Right hindlimb (tissue), 1 donor: Measurements from ENCODE around the gene CRACDL.

Source experiments
- DNase-seq: peaks from one replicate; pipeline ENCODE4 v3.0.0-alpha.2; 2018

CRACDL gene

DNA sequence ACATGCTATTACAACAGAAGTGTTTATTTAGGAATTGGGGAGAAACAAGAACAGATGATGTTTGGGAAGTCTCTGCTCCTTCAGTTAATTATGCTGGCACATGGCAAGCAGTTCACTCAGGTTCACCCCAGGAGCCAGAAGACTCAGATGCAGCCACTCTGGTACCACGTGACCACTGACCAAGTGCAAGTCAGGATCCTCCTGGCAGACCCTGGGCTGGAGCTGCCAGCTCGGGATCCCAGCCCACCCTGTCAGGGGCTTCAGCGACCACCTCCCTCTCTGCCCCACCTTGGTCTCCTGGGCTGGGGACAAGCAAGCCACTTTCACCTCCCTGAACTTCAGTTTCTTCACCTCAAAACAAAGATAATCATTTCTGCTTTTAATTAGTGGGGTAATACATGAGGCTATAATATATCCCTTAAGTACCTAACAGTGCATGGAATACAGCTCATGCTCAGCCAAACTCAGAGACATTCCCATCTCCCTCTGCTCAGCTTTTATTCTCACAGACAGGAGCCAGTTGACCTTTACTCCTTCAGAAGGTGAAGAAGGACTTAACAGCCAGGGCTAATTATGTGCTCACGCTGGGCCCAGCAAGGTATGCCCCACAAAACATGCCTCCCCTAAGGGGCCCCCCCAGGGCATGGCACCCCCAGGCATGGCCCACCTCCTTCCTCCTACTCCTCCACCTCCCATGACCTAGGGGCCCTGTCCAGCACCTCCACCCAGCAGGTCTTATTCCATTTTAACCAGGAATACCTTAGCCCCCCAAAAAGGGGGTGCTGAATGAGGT lies 11.8 kb downstream of the CRACDL start:
- DNase-seq: no peak

DNA sequence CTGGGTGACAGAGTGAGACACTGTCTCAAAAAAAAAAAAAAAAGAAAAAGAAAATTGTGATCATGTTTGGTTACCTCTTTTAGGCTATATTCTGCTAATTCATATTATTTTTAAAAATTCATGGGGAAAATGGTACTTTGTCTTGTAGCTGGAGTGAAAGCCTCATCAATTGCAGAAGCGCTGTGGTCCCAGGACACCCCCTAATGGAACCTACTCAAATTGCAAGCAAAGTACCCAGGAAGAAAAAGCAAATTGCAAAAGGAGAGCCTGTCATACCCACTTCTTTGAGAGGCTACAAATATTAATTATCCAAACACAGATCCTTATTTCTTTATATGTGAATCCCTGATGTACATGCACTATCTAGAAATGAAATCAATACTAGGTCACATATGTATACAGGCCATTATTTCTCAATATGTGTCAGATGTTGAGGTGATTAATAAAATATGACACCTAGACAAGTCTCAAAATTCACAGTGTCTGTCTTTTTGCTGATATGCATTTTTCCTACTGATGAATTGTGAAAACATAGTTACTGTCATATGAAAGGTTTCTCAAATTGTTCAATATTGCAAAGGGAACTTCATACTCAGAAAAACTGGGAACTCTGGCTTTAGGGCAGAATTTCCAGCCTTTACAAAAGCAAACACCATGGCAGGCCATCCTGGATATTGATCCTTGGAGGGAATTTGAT lies 12.6 kb downstream of the CRACDL start:
- DNase-seq: no peak

DNA sequence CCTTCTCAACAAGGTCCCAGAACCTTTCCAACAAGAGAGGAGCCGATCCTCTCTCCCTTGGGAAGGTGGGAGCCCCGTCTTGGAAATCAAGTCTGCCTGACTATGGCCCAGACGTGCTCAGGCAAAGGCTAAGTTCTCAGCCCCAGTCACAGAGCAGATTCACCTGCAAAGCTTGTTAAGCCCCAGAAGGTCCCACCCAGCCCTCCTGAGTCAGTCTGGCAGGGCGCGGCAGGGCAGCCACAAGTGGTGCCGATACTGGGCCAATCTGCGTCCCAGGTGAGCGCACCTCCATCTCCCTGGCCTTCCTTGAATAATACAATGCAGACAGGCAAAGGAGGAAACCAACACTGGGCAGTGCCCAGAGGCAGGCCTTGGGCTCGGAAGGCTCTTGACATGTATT lies 15.0 kb downstream of the CRACDL start:
- DNase-seq: no peak

DNA sequence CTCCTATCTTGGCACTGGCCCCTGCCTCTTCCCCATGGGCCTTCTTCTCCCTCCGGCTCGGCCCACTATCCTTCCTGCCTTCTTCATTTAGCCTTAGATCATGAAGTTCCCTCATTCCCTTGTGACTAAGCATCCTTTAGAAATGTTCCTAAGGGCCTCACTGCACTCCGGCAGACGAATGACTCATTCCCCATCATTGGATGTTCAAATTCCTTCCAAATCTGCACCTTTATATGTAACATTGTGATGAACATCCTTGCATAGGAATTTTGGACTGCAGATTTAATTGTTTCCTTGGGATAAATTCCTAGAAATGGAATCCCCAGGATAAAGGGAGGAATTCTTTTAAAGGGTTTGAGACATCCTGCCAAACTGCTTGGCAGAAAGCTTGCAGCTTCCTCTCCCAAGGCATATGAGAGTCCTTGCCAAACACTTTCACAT lies 19.0 kb downstream of the CRACDL start:
- DNase-seq: no peak

DNA sequence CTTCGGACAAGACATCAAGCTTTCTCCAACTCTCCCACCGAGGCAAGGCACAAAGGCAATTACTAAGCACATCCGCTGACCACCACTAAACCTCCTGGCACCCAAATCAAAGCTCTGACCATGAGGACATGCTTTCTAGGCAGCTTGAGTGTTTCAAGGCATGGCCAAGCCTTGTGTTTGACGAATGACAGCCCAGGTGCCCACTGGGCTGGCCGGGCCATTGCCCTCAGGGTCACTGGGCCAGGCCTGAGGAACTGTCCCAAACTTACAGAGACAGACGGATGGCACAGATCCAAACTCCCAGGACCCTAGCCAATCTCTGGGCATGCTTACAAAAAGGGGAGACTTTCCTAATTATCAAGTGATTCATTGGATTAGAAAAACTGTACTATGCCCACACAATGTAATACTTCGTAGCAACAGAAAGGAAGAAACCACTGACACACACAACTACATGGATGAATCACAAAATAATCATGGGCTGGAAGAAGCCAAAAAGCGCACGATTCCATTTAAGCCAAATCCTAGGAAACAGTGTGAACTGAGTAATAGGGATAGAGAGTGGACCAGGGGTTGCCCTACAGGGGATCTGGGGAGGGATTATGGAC lies 20.2 kb downstream of the CRACDL start:
- DNase-seq: no peak

GRCh38 chr2:98914713-98915580 lies 21.1 kb downstream of the CRACDL start:
- DNase-seq: no peak

- DNase-seq: peak; percentile 30
Measured at GRCh38 chr2:98913916-98914712, 21.9 kb downstream of the CRACDL start.

DNA sequence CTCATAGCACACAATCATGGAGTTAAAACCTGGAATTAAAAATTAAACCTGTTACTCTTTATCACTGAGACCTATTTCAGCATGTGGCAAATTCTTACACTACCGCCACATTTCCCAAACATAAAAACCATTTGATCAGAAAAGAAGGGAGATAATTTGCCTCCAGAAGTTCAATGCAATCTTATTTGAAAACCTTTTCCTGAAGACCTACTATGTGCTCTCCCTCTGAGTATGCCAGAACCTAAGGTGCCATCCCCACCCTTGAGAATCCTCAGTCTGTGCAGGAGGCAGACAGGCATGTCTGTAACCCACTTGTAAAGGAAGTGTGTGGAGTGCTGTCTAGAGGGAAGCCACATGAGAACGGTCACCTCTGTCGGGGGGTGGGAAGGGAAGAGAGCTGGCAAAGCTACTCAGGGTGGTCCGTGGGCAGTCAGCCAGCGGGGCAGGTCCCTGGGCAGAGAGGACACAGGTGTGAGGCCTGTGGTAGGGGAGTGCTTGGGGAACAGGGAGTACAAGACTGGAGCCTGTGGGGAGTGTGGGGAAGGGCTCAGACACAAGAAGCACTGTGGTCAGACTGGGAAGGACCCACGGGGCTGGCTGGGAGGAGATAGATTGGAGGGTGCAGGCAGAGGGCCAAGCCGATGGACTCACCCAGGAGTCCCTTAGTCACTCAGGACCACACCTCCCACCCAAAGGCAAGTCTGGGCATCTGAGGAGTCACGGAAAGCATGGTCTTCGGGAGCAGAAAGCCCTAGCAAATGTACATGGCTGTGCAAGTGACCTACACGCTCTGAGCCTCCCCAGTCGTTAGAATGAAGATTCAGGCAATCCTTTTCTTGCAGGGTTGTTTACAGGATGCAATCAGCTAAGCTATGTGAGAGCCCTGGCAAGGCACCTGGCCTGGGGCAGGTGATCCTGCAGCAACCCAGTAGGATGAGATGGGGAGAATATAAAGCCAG lies 22.8 kb downstream of the CRACDL start:
- DNase-seq: no peak

- DNase-seq: peak; percentile 72
Measured at GRCh38 chr2:98912221-98912851, 23.7 kb downstream of the CRACDL start.

DNA sequence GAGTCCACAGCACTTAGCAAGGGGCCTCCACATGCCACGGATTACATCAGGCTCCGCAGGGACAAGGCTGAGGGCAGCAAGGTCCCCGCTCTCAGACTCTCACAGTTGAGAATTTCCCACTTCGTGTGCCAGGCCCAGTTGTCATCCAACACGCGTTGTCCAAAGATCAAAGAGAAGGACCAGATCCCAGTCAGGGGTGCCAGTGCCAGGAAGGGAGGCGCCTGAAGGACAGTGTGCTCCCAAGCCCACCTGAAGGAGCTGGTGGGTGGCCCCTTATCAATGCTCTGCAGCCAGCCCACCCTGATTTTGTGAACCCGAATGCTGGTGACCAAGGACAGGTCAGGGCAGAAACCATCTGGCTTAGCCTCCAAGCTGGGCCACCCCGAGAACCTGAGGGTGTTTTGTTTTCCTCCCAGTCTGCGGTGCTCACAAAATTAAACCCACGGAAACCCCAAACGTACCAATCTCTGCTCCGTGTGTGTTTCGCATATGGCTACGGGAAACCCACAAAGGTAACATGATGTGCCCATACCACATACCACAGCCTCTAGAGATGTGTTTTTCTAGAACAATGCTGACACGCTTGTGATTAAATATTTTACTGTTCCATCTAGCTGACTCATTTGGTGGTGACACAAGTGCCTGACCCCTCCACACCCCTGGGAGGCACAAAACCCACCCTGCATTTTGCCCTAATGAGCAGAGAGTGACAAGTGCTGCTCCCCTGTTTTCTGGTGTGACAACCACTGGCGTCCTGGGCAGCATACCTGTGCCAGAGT lies 24.5 kb downstream of the CRACDL start:
- no peak for DNase-seq

GRCh38 chr2:98911126-98911375 lies 25.0 kb downstream of the CRACDL start:
- DNase-seq: no peak

DNA sequence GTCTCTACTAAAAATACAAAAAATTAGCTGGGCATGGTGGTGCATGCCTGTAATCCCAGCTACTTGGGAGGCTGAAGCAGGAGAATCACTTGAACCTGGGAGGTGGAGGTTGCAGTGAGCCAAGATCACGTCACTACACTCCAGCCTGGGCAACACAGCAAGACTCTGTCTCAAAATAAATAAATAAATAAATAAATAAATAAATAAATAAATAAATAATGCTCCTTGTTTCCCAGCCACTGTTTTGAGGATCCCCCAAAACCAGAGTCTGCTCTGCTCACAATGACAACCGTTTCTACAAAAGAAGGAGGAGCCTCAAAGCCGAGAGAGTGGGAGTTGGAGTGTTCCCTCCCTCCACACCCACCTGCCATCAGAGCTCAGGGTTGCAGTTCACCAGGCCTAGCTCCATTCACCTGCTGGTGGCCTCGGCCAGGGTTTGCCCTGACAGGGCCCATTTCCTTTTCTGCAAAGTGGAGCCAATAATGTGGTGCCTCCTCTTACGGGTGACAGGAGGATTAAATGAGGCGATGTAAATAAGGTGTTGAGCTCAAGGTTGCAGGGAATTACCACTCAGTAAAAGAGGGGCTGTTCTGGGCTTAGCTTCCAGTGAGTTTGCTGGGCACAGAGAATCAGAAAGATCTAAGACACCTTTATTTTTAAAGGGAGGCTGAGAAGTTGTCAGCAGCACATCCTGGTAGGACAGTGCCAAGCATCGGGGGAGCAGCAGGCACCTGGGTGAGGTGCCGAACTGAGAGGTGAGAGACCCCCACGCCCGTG lies 25.5 kb downstream of the CRACDL start:
- DNase-seq: no peak

DNA sequence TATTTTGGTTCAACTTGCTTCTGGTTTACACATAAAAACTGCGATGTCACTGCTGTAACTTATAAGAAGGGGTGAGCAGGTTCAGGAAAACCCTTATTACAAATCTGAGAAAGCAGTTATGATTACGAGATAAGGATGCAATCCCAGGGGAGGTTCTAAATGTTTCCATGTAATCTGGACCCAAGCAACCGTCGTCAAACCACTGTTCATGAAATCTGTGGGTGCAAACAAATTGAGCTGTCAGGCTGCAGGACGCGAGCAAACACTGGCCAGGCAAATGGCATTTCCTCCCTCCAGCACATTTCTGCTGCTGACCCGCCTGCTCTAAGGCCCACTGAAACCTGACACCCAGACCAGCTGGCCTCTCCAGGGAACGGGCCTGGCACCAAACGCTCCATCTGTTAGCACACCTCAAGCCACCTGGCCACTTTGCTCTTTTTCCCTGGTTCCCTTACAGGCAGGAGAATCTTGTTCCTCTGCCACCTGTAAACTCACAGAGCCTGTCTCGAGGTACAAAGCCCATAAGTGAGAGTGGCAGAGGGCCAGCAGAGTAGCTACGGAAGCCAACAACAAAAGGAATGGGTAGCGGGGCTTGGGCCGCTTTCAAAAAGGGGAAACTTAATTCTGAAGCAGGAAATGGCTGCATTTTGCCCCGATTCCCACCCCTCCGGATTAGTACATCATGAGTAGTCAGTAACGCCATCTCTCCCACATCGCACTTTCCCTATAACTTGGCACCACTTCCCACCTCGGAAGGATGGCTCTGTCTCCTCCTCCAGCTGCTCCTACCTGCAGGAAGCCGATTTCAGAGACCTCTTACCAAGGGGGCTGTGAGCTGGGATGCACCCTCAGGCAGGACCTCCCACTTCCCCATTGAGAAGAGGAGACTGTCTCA lies 26.5 kb downstream of the CRACDL start:
- DNase-seq: peak; percentile 68

DNA sequence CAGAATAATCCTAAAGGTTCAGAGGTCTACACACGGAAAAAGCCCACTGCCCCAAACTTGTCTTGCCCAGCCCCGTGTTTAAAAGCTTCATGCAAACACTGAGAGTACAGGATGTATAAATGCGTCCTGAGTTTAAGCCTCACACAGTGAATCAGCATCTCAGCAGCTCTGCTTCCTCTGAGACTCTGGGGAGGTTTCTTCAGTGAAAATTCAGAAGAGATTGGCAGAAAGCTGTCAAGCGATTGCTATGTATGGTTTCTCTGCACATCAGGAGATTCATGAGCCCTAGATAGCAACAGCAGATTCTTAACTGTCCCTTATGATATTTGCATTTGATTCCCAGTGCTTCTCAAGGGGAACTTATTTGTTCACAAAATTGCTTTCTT lies 27.1 kb downstream of the CRACDL start:
- DNase-seq: no peak

DNA sequence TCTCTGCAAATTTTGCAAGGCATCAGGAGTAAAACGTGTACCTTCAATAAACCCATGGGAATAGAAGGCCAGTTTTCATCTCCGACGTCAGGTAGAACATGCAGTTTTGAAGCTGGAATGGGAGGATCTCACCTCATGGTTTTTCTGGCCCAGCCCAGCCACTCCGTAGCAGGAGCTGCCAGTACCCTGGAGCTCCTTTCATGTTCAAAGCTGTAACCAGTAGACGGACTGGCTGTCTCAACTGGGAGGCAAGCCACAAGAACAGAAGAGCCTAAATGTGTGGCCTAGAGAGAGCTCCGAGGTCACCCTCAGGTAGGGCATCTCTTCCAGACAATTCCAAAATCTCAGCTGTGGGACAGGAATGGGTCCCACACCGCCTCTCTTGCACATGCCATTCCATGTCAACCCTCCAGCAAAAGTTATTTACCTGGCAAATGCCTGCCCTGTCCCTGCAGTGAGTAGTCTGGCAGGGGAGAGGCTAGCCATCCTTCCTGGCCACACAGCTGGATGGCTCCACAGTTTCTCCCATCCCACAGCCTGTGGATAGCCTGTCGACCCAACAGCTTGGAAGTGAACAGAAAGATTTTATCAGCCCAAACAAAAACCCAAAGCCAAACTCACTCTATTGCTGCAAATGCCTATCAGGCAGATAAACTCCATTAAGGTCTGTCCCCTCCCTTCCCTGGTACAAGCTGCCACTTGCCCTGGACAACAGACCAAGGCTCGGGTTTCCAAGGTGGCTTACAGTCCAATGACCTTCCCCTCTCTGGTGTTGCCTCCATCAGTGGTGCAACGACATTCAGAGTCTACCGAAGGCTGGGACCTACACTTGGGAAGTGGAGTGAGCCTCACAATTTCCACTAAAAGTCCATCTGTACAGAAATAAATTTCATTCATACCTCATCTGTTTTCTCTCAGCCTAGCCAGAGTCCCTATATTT lies 27.8 kb downstream of the CRACDL start:
- no peak for DNase-seq

- no peak for DNase-seq
Measured at GRCh38 chr2:98907385-98907784, 28.6 kb downstream of the CRACDL start.
